HCT116 (cell line): ENCODE data around the gene FCN3. TPM values are rescaled to one million over a fixed set of nuclear protein-coding genes. Genes with fewer than 3 reads are reported as not detected.

Experiments
- ATAC-seq: fragments of 200-7000 bp; cut with Tn5 transposase; 2 replicates; pipeline ENCODE4 v1.9.1; 2020; ENCODE audit warnings: mild to moderate bottlenecking, moderate library complexity
- BruUV-seq: library from RNA; stranded (reverse); fragments of 400-500 nt; replicated peaks from 2 replicates; lab custom pipeline; 2021; lab: Mats Ljungman, UMichigan
- CTCF ChIA-PET: fragments of 300-600 bp; sonication (Branson Sonifier 250); formaldehyde crosslinking; loops from one replicate; lab custom pipeline; 2021; ENCODE audit warnings: antibody characterized with exemption; lab: Charles Lee
- POLR2A ChIA-PET: fragments of 300-600, 350-600 bp; sonication (Branson Sonifier 250); formaldehyde crosslinking; loops from one replicate; lab custom pipeline; 2021; ENCODE audit warnings: antibody characterized with exemption; lab: Charles Lee
- RAD21 ChIA-PET, 2 experiments: fragments of 300-600 bp; sonication (Branson Sonifier 250); formaldehyde crosslinking; loops; one replicate each; lab custom pipeline; 2023; ENCODE audit warnings: low total read pairs in 2 of 2; ENCODE audit not compliant: uncharacterized antibody in 2 of 2, unreplicated experiment in 2 of 2, low non-redundant PET in 1 of 2; lab: Charles Lee
- DNase-seq: peaks from one replicate; pipeline ENCODE4 v3.0.0-alpha.2; 2010; ENCODE audit warnings: low read depth, low spot score
- H2AFZ ChIP-seq: fragments of 200-600 bp; shearing (Covaris generic), sonication (generic); 2 replicates; pipeline ENCODE4 v1.6.1; 2017; ENCODE audit warnings: low read depth, mixed run types, mixed read lengths, antibody characterized with exemption, low read length; ENCODE audit not compliant: poor library complexity, severe bottlenecking
- H3K27ac ChIP-seq: 2 replicates; pipeline ENCODE4 v1.5.1; 2012; ENCODE audit warnings: low read depth, low read length
- H3K27me3 ChIP-seq: fragments of 200-600 bp; sonication (generic); 2 replicates; pipeline ENCODE4 v1.6.1; 2016; ENCODE audit warnings: mixed run types, low read length, mixed read lengths; ENCODE audit not compliant: insufficient read depth
- H3K36me3 ChIP-seq, 2 experiments: fragments of 200-500 bp in 1 of 2; fragments of 200-600 bp in 1 of 2; sonication (Bioruptor generic) in 1 of 2; sonication (generic) in 1 of 2; 2 replicates each; pipeline versions ENCODE4 v1.5.1 to v1.6.1; 2014 to 2016; ENCODE audit warnings: low read length in 2 of 2, inconsistent platforms in 1 of 2, mixed read lengths in 1 of 2, mixed run types in 1 of 2; ENCODE audit not compliant: insufficient read depth in 2 of 2, control insufficient read depth in 1 of 2
- H3K4me1 ChIP-seq, 2 experiments: fragments of 200-600 bp in 1 of 2; sonication (generic) in 1 of 2; 2 replicates each; pipeline versions ENCODE4 v1.5.1 to v1.6.1; 2012 to 2017; ENCODE audit warnings: low read length in 2 of 2, inconsistent platforms in 1 of 2, mild to moderate bottlenecking in 1 of 2, mixed read lengths in 1 of 2, mixed run types in 1 of 2, moderate library complexity in 1 of 2; ENCODE audit not compliant: insufficient read depth in 2 of 2, control insufficient read depth in 1 of 2
- H3K4me2 ChIP-seq: fragments of 200-600 bp; sonication (generic); 2 replicates; pipeline ENCODE4 v1.6.1; 2017; ENCODE audit warnings: mixed run types, low read length, mixed read lengths
- H3K4me3 ChIP-seq, 2 experiments: fragments of 200-600 bp in 1 of 2; sonication (generic) in 1 of 2; replicated peaks in 1 of 2; 2 replicates each; pipeline ENCODE4 v1.5.1; 2011 to 2016; ENCODE audit warnings: low read length in 2 of 2, control low read depth in 1 of 2, low read depth in 1 of 2, mild to moderate bottlenecking in 1 of 2, mixed read lengths in 1 of 2, mixed run types in 1 of 2
- H3K79me2 ChIP-seq: fragments of 200-600 bp; sonication (generic); 2 replicates; pipeline ENCODE4 v1.6.1; 2017; ENCODE audit warnings: mild to moderate bottlenecking, mixed run types, low read length, moderate library complexity, mixed read lengths; ENCODE audit not compliant: insufficient read depth
- H3K9ac ChIP-seq: fragments of 200-600 bp; sonication (generic); 2 replicates; pipeline ENCODE4 v1.6.1; 2016; ENCODE audit warnings: low read length, mixed read lengths
- H3K9me2 ChIP-seq: fragments of 200-600 bp; sonication (generic), shearing (Covaris generic); 2 replicates; pipeline ENCODE4 v1.6.1; 2017; ENCODE audit warnings: mixed run types, mild to moderate bottlenecking, moderate library complexity; ENCODE audit not compliant: insufficient read depth
- H3K9me3 ChIP-seq, 2 experiments: fragments of 200-500 bp in 1 of 2; fragments of 200-600 bp in 1 of 2; sonication (Bioruptor generic) in 1 of 2; sonication (generic) in 1 of 2; 2 replicates each; pipeline ENCODE4 v1.6.1; 2014 to 2017; ENCODE audit warnings: low read length in 2 of 2, mixed read lengths in 2 of 2, inconsistent platforms in 1 of 2, low read depth in 1 of 2, mild to moderate bottlenecking in 1 of 2, mixed run types in 1 of 2, moderate library complexity in 1 of 2; ENCODE audit not compliant: control insufficient read depth in 1 of 2, insufficient read depth in 1 of 2
- H4K20me1 ChIP-seq: fragments of 200-600 bp; sonication (generic), shearing (Covaris generic); 2 replicates; pipeline ENCODE4 v1.6.1; 2017; ENCODE audit warnings: mixed run types, mild to moderate bottlenecking, moderate library complexity; ENCODE audit not compliant: insufficient read depth
- CTCF ChIP-seq, 3 experiments: fragments of 200-600 bp in 1 of 3; sonication (generic) in 1 of 3; IDR thresholded peaks in 2 of 3; conservative IDR thresholded peaks in 1 of 3; 2 replicates each; pipeline ENCODE4 v1.5.1; 2012 to 2017; ENCODE audit warnings: low read depth in 2 of 3, low read length in 2 of 3, antibody characterized with exemption in 1 of 3, borderline replicate concordance in 1 of 3, control low read depth in 1 of 3, mild to moderate bottlenecking in 1 of 3, mixed read lengths in 1 of 3, mixed run types in 1 of 3, moderate library complexity in 1 of 3; ENCODE audit not compliant: insufficient read depth in 1 of 3
- EGR1 ChIP-seq: IDR thresholded peaks from 2 replicates; pipeline ENCODE4 v1.6.1; 2012; ENCODE audit warnings: low read depth
- EZH2phosphoT487 ChIP-seq: fragments of 200-600 bp; IDR thresholded peaks from 2 replicates; pipeline ENCODE4 v1.6.1; 2018; ENCODE audit warnings: antibody characterized with exemption, borderline replicate concordance
- FOSL1 ChIP-seq: IDR thresholded peaks from 2 replicates; pipeline ENCODE4 v1.6.1; 2012; ENCODE audit warnings: low read depth
- SP1 ChIP-seq: IDR thresholded peaks from 2 replicates; pipeline ENCODE4 v1.6.1; 2012; ENCODE audit warnings: low read depth
- YY1 ChIP-seq: IDR thresholded peaks from 2 replicates; pipeline ENCODE4 v1.6.1; 2011; ENCODE audit warnings: low read length, low read depth, moderate library complexity, mild to moderate bottlenecking; ENCODE audit not compliant: insufficient replicate concordance; ENCODE audit errors: extremely low read depth
- ZNF274 ChIP-seq: fragments of 200-500 bp; sonication (Bioruptor generic); IDR thresholded peaks from 2 replicates; pipeline ENCODE4 v1.6.1; 2014; ENCODE audit warnings: mild to moderate bottlenecking, low read depth, low read length, inconsistent platforms
- intact Hi-C: fragments of 100-400 bp; cut with micrococcal nuclease; formaldehyde crosslinking; loops from 2 replicates; pipeline ENCODE4 v1.10.0; 2022
- total RNA-seq: library from RNA; stranded (reverse); gene quantifications from one replicate; pipeline ENCODE4 v1.2.1, GENCODE V29; 2021; ENCODE audit not compliant: unreplicated experiment

Gene FCN3
- total RNA-seq, 1 experiment from 2014 or later, result 1.2 TPM

- BruUV-seq, result no TSS peak
- DNase-seq, result no peak
- no peaks in the 10 kb centered on the region for H4K20me1 ChIP-seq
- no peak overlapping the region for H3K27ac ChIP-seq
- no peak overlapping the region for H3K4me2 ChIP-seq
- H2AFZ ChIP-seq, result no peak overlapping the region
- no peaks in the 10 kb centered on the region for H3K9me2 ChIP-seq
- ATAC-seq, result no peak
- peaks cover 22% of the 10 kb centered on the region for H3K79me2 ChIP-seq
- peaks cover 5 to 30% of the 10 kb centered on the region in 2 experiments for H3K4me1 ChIP-seq
- H3K4me3 ChIP-seq, result no peak overlapping the region
- TF ChIP-seq ZNF274, result no peak
- TF ChIP-seq, all 23 proteins: peak for 0
- ChIA-PET POLR2A (interaction anchor here (1.3 kb wide), 1 partner anchor 97 kb away, joined by 4 read pairs; no protein-coding TSS in a partner anchor), CTCF (interaction anchor here (1.2 to 4.2 kb wide), 7 partner anchors 10 to 352 kb away, joined by 3 to 65 read pairs (median 4); no protein-coding TSS in a partner anchor), RAD21 (no interaction called here)
- Histone ChIP-seq H3K27me3 (no peaks in the 10 kb centered on the region), H3K9ac (no peak overlapping the region), H3K9me3 (no peaks in the 10 kb centered on the region), H3K36me3 (peaks cover 0 to 12% of the 10 kb centered on the region in 2 experiments; a peak in 1 of 4 replicates)
- intact Hi-C loops, result loop anchor here (5.0 kb wide), 1 partner anchor 265 kb away; no protein-coding TSS in a partner anchor
These were observed 23.1 kb upstream of the FCN3 start for GRCh38 chr1:27397749-27398148.

- ATAC-seq, result no peak
- H3K27me3 ChIP-seq, result no peaks in the 10 kb centered on the region
- BruUV-seq, result no TSS peak
- no peak overlapping the region for H3K4me3 ChIP-seq
- H2AFZ ChIP-seq, result no peak overlapping the region
- DNase-seq, result no peak
- H3K27ac ChIP-seq, result no peak overlapping the region
- peaks cover 25% of the 10 kb centered on the region for H3K79me2 ChIP-seq
- TF ChIP-seq CTCF (IDR thresholded peaks at IDR 0.05 in 2 of 3, conservative IDR thresholded peaks at IDR 0.05 in 1 of 3; ENCODE audit: borderline replicate concordance in 1 of 3, insufficient read depth in 1 of 3, low read depth in 2 of 3, low read length in 2 of 3), result no peak
- TF ChIP-seq YY1, result no peak
- no peak for TF ChIP-seq SP1
- no peak for TF ChIP-seq EGR1
- no peak for TF ChIP-seq FOSL1
- TF ChIP-seq ZNF274, result no peak
- no peak for TF ChIP-seq EZH2phosphoT487
- H3K36me3 ChIP-seq, result peaks cover 0 to 12% of the 10 kb centered on the region in 2 experiments; a peak in 1 of 4 replicates
- peaks cover 6 to 26% of the 10 kb centered on the region in 2 experiments for H3K4me1 ChIP-seq
- ChIA-PET RAD21 (no interaction called here), CTCF (interaction anchor here (0.9 to 4.2 kb wide), 8 partner anchors 9 to 351 kb away, joined by 3 to 65 read pairs (median 4); partner anchors contain the start of gene WASF2), POLR2A (interaction anchor here (1.3 kb wide), 1 partner anchor 97 kb away, joined by 4 read pairs; no protein-coding TSS in a partner anchor)
- H3K9me3 ChIP-seq, result no peaks in the 10 kb centered on the region
- H3K9me2 ChIP-seq, result no peaks in the 10 kb centered on the region
- H4K20me1 ChIP-seq, result no peaks in the 10 kb centered on the region
- H3K4me2 ChIP-seq, result no peak overlapping the region
- intact Hi-C loops, result loop anchor here (5.0 kb wide), 1 partner anchor 265 kb away; no protein-coding TSS in a partner anchor
- H3K9ac ChIP-seq, result no peak overlapping the region
These were observed 22.5 kb upstream of the FCN3 start for GRCh38 chr1:27397110-27397509.
